GM23338 (cell line): ENCODE results near the gene NR5A2. TPM values are rescaled to one million over a fixed set of nuclear protein-coding genes. Genes with fewer than 3 reads are reported as not detected.

Experiments
- ATAC-seq: fragments of 200-7000 bp; cut with Tn5 transposase; 3 replicates; pipeline ENCODE4 v1.9.1; 2020
- DNase-seq: peaks from one replicate; pipeline ENCODE4 v3.0.0-alpha.2; 2015; ENCODE audit warnings: low spot score
- H2AFZ ChIP-seq: fragments of 200-600 bp; sonication (generic); 2 replicates; pipeline ENCODE4 v1.8.0; 2016; ENCODE audit warnings: antibody characterized with exemption, mild to moderate bottlenecking, moderate library complexity
- H3F3A ChIP-seq: fragments of 200-600 bp; sonication (generic); replicated peaks from 2 replicates; pipeline ENCODE4 v1.8.0; 2017; ENCODE audit warnings: antibody characterized with exemption, mixed run types, low read depth
- H3K27ac ChIP-seq: fragments of 200-600 bp; sonication (generic); 2 replicates; pipeline ENCODE4 v1.6.1; 2016; ENCODE audit warnings: low read depth
- H3K27me3 ChIP-seq: fragments of 200-600 bp; sonication (generic); 2 replicates; pipeline ENCODE4 v1.8.0; 2016; ENCODE audit warnings: mild to moderate bottlenecking, mixed run types, moderate library complexity; ENCODE audit not compliant: insufficient read depth
- H3K36me3 ChIP-seq: fragments of 200-600 bp; sonication (generic); 2 replicates; pipeline ENCODE4 v1.8.0; 2016; ENCODE audit warnings: mild to moderate bottlenecking; ENCODE audit not compliant: insufficient read depth
- H3K4me1 ChIP-seq: fragments of 200-600 bp; sonication (generic); 2 replicates; pipeline ENCODE4 v1.8.0; 2016; ENCODE audit warnings: mild to moderate bottlenecking, moderate library complexity; ENCODE audit not compliant: insufficient read depth
- H3K4me2 ChIP-seq: fragments of 200-600 bp; sonication (generic); 2 replicates; pipeline ENCODE4 v1.7.1; 2017; ENCODE audit warnings: mixed run types
- H3K4me3 ChIP-seq: fragments of 200-600 bp; sonication (generic); 2 replicates; pipeline ENCODE4 v1.6.1; 2016; ENCODE audit warnings: mixed run types
- H3K79me2 ChIP-seq: fragments of 200-600 bp; sonication (generic); replicated peaks from 2 replicates; pipeline ENCODE4 v1.8.0; 2017; ENCODE audit warnings: mild to moderate bottlenecking; ENCODE audit not compliant: insufficient read depth
- H3K9me2 ChIP-seq: fragments of 200-600 bp; sonication (generic); 2 replicates; pipeline ENCODE4 v1.8.0; 2017; ENCODE audit not compliant: insufficient read depth
- H4K20me1 ChIP-seq: fragments of 200-600 bp; sonication (generic); replicated peaks from 2 replicates; pipeline ENCODE4 v1.8.0; 2017; ENCODE audit warnings: mild to moderate bottlenecking; ENCODE audit not compliant: insufficient read depth
- H3K27ac Mint-ChIP-seq: 2 replicates; pipeline ENCODE4 v1.8.0; 2020; ENCODE audit warnings: inconsistent platforms, mild to moderate bottlenecking, moderate library complexity, mixed read lengths
- H3K27me3 Mint-ChIP-seq: 3 replicates; pipeline ENCODE4 v1.8.0; 2022; ENCODE audit warnings: low read depth, mild to moderate bottlenecking, moderate library complexity, mixed read lengths, inconsistent platforms; ENCODE audit not compliant: insufficient read depth, poor library complexity
- H3K36me3 Mint-ChIP-seq: 3 replicates; pipeline ENCODE4 v1.8.0; 2021; ENCODE audit warnings: low read depth, mild to moderate bottlenecking, inconsistent platforms, moderate library complexity, mixed read lengths
- H3K4me1 Mint-ChIP-seq: 3 replicates; pipeline ENCODE4 v1.8.0; 2020; ENCODE audit warnings: mild to moderate bottlenecking, inconsistent platforms, mixed read lengths
- H3K4me3 Mint-ChIP-seq: 3 replicates; pipeline ENCODE4 v1.8.0; 2021; ENCODE audit warnings: moderate library complexity, mild to moderate bottlenecking, inconsistent platforms, mixed read lengths
- H3K9me3 Mint-ChIP-seq: 3 replicates; pipeline ENCODE4 v1.8.0; 2020; ENCODE audit warnings: moderate library complexity, mild to moderate bottlenecking, inconsistent platforms, mixed read lengths
- CREB1 ChIP-seq: fragments of 250-450 bp; sonication (Bioruptor Pico); IDR thresholded peaks from 2 replicates; pipeline ENCODE4 v1.5.0; 2020; ENCODE audit warnings: low read depth, mild to moderate bottlenecking, moderate library complexity
- EZH2 ChIP-seq: fragments of 200-600 bp; sonication (generic); IDR thresholded peaks from one replicate; pipeline ENCODE4 v1.8.0; 2017; ENCODE audit warnings: antibody characterized with exemption, mild to moderate bottlenecking, low read depth; ENCODE audit not compliant: unreplicated experiment
- STAT1 ChIP-seq: IDR thresholded peaks from one replicate; pipeline ENCODE4 v1.6.1; 2016; ENCODE audit warnings: antibody characterized with exemption; ENCODE audit not compliant: unreplicated experiment
- polyA plus RNA-seq: library from polyadenylated mRNA; unstranded; fragments of >200 nt; fragmentation: Nextera tagmentation; extraction: Ambion mirVana; gene quantifications from 2 replicates; pipeline ENCODE4 v1.2.1, GENCODE V29; 2016
- total RNA-seq: library from RNA; depleted of rRNA; stranded (reverse); fragments of >200 nt; shearing (Covaris generic); gene quantifications from 2 replicates; pipeline ENCODE4 v1.2.3, GENCODE V29; 2014
- TF ChIP-seq, protein P1 (sequence below): IDR thresholded peaks from one replicate; pipeline ENCODE4 v1.6.1; 2018; ENCODE audit warnings: antibody characterized with exemption; ENCODE audit not compliant: unreplicated experiment
- TF ChIP-seq, protein P2 (sequence below): fragments of 250-450 bp; sonication (Bioruptor Pico); IDR thresholded peaks from 2 replicates; pipeline ENCODE4 v1.5.0; 2020; ENCODE audit warnings: mild to moderate bottlenecking, moderate library complexity

NR5A2 gene
- total and polyA plus RNA-seq, 2 experiments from 2014 or later: 4.4 to 13.1 TPM

- Histone ChIP-seq H3K4me3 (no peak overlapping the region), H3K4me1 (peaks cover 10% of the 10 kb centered on the region; the same call in 1 of the 2 replicates), H3K27ac (no peak overlapping the region), H4K20me1 (0 out of 2 replicates have a peak, but pooled peaks cover 4% of the 10 kb centered on the region), H3K9me2 (no peaks in the 10 kb centered on the region), H3F3A (no peaks in the 10 kb centered on the region), H3K36me3 (no peaks in the 10 kb centered on the region), H3K79me2 (no peaks in the 10 kb centered on the region), H3K27me3 (no peaks in the 10 kb centered on the region), H3K4me2 (no peak overlapping the region), H2AFZ (no peak overlapping the region)
- peaks cover 18% of the 10 kb centered on the region for H3K4me1 Mint-ChIP-seq
- ATAC-seq (no peak), DNase-seq (no peak)
- no peaks in the 10 kb centered on the region for H3K27me3 Mint-ChIP-seq
- H3K27ac Mint-ChIP-seq: no peak overlapping the region
- TF ChIP-seq, protein P1, sequence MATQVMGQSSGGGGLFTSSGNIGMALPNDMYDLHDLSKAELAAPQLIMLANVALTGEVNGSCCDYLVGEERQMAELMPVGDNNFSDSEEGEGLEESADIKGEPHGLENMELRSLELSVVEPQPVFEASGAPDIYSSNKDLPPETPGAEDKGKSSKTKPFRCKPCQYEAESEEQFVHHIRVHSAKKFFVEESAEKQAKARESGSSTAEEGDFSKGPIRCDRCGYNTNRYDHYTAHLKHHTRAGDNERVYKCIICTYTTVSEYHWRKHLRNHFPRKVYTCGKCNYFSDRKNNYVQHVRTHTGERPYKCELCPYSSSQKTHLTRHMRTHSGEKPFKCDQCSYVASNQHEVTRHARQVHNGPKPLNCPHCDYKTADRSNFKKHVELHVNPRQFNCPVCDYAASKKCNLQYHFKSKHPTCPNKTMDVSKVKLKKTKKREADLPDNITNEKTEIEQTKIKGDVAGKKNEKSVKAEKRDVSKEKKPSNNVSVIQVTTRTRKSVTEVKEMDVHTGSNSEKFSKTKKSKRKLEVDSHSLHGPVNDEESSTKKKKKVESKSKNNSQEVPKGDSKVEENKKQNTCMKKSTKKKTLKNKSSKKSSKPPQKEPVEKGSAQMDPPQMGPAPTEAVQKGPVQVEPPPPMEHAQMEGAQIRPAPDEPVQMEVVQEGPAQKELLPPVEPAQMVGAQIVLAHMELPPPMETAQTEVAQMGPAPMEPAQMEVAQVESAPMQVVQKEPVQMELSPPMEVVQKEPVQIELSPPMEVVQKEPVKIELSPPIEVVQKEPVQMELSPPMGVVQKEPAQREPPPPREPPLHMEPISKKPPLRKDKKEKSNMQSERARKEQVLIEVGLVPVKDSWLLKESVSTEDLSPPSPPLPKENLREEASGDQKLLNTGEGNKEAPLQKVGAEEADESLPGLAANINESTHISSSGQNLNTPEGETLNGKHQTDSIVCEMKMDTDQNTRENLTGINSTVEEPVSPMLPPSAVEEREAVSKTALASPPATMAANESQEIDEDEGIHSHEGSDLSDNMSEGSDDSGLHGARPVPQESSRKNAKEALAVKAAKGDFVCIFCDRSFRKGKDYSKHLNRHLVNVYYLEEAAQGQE: no peak
- no peak for TF ChIP-seq CREB1 (CRISPR knock-in tag)
- TF ChIP-seq, protein P2, sequence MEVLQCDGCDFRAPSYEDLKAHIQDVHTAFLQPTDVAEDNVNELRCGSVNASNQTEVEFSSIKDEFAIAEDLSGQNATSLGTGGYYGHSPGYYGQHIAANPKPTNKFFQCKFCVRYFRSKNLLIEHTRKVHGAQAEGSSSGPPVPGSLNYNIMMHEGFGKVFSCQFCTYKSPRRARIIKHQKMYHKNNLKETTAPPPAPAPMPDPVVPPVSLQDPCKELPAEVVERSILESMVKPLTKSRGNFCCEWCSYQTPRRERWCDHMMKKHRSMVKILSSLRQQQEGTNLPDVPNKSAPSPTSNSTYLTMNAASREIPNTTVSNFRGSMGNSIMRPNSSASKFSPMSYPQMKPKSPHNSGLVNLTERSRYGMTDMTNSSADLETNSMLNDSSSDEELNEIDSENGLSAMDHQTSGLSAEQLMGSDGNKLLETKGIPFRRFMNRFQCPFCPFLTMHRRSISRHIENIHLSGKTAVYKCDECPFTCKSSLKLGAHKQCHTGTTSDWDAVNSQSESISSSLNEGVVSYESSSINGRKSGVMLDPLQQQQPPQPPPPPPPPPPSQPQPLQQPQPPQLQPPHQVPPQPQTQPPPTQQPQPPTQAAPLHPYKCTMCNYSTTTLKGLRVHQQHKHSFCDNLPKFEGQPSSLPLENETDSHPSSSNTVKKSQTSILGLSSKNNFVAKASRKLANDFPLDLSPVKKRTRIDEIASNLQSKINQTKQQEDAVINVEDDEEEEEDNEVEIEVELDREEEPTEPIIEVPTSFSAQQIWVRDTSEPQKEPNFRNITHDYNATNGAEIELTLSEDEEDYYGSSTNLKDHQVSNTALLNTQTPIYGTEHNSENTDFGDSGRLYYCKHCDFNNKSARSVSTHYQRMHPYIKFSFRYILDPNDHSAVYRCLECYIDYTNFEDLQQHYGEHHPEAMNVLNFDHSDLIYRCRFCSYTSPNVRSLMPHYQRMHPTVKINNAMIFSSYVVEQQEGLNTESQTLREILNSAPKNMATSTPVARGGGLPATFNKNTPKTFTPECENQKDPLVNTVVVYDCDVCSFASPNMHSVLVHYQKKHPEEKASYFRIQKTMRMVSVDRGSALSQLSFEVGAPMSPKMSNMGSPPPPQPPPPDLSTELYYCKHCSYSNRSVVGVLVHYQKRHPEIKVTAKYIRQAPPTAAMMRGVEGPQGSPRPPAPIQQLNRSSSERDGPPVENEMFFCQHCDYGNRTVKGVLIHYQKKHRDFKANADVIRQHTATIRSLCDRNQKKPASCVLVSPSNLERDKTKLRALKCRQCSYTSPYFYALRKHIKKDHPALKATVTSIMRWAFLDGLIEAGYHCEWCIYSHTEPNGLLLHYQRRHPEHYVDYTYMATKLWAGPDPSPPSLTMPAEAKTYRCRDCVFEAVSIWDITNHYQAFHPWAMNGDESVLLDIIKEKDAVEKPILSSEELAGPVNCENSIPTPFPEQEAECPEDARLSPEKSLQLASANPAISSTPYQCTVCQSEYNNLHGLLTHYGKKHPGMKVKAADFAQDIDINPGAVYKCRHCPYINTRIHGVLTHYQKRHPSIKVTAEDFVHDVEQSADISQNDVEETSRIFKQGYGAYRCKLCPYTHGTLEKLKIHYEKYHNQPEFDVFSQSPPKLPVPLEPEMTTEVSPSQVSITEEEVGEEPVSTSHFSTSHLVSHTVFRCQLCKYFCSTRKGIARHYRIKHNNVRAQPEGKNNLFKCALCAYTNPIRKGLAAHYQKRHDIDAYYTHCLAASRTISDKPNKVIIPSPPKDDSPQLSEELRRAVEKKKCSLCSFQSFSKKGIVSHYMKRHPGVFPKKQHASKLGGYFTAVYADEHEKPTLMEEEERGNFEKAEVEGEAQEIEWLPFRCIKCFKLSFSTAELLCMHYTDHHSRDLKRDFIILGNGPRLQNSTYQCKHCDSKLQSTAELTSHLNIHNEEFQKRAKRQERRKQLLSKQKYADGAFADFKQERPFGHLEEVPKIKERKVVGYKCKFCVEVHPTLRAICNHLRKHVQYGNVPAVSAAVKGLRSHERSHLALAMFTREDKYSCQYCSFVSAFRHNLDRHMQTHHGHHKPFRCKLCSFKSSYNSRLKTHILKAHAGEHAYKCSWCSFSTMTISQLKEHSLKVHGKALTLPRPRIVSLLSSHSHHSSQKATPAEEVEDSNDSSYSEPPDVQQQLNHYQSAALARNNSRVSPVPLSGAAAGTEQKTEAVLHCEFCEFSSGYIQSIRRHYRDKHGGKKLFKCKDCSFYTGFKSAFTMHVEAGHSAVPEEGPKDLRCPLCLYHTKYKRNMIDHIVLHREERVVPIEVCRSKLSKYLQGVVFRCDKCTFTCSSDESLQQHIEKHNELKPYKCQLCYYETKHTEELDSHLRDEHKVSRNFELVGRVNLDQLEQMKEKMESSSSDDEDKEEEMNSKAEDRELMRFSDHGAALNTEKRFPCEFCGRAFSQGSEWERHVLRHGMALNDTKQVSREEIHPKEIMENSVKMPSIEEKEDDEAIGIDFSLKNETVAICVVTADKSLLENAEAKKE (CRISPR knock-in tag): no peak
- TF ChIP-seq EZH2: no peak
- TF ChIP-seq STAT1: no peak
- no peaks in the 10 kb centered on the region for H3K9me3 Mint-ChIP-seq
- H3K36me3 Mint-ChIP-seq: no peaks in the 10 kb centered on the region
- no peak overlapping the region for H3K4me3 Mint-ChIP-seq
Observed at GRCh38 chr1:200112290-200112689, 84.8 kb downstream of the NR5A2 start.
